ENCODE data around the gene AKT2.

DNA sequence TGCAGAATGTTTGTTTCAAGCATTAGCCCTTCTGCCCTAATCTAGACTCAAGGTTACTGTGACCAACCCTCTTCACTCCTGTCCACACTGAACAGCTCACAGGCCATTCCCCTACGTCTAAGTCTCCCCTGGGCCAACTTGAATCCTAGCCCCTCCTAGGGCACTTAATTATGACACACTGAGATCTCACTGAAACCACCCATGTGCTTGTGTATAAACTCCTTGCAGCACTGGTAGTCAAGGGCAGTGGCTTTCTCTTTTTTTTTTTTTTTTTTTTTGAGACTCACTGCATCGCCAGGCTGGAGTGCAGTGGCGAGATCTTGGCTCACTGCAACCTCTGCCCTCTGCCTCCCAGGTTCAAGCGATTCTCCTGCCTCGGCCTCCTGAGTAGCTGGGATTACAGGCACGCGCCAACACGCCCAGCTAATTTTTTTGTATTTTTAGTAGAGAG, 1.9 kb upstream of the AKT2 start:
- TF ChIP-seq, protein P1, sequence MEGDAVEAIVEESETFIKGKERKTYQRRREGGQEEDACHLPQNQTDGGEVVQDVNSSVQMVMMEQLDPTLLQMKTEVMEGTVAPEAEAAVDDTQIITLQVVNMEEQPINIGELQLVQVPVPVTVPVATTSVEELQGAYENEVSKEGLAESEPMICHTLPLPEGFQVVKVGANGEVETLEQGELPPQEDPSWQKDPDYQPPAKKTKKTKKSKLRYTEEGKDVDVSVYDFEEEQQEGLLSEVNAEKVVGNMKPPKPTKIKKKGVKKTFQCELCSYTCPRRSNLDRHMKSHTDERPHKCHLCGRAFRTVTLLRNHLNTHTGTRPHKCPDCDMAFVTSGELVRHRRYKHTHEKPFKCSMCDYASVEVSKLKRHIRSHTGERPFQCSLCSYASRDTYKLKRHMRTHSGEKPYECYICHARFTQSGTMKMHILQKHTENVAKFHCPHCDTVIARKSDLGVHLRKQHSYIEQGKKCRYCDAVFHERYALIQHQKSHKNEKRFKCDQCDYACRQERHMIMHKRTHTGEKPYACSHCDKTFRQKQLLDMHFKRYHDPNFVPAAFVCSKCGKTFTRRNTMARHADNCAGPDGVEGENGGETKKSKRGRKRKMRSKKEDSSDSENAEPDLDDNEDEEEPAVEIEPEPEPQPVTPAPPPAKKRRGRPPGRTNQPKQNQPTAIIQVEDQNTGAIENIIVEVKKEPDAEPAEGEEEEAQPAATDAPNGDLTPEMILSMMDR (conservative IDR thresholded peaks at IDR 0.05) = no peak
- TF ChIP-seq EZH2 (IDR thresholded peaks at IDR 0.05; ENCODE audit: low read depth) = no peak

Data from PC-9 (cell line).